HG02678 (cell line): ENCODE results near the gene LIME1.

Experiments
- ATAC-seq: cut with Tn5 transposase; IDR thresholded peaks from one replicate; pipeline ENCODE4 v1.9.1; 2021; ENCODE audit warnings: mild to moderate bottlenecking, moderate library complexity; ENCODE audit not compliant: unreplicated experiment

LIME1 gene, protein sequence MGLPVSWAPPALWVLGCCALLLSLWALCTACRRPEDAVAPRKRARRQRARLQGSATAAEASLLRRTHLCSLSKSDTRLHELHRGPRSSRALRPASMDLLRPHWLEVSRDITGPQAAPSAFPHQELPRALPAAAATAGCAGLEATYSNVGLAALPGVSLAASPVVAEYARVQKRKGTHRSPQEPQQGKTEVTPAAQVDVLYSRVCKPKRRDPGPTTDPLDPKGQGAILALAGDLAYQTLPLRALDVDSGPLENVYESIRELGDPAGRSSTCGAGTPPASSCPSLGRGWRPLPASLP

DNA sequence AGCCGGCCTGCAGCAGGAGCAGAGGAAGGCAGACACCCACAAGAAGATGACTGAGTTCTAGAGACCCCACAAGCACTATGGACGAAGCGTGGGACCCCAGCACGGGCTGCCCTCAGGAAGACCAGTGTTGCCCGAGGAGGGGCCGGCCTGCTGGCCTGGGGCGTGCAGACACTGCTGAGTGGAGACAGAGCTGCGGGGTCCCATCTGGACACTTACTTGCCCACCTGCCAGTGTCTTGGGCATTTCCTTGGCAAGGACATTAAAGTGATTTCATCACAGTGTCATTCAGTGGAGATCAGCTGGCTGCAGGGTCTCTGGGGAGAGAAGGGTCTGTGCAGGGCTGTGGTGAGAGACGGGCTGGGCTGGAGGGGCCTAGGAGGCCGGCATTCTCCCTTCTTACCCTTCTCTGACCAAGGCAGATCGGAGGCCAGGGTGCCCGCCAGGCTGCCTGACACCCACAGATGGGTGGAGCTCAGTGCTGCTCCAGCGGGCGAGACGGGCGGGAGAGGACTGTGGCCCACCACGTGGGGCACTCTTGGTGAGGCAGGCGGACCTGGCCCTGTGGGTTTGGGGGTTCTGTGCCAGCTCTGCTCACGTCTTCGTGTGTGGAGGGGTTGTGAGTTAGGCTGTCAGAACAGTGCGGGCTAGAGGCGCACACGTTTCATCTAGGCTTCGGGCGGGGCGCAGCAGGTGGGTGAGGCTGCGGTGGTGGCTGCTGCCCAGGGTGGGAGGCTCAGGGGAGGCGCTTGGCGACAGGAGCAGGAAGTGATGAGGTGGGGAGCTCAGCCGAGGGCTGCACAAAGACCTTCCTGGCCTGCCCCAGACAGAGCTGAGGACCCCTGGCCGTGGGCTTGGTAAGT lies at the start of gene LIME1:
Gene LIME1, plus strand, starts transcription at position 806 of the 860 bp plus-strand sequence. CDS start 886 bp downstream, outside the sequence.
- ATAC-seq, result no peak

DNA sequence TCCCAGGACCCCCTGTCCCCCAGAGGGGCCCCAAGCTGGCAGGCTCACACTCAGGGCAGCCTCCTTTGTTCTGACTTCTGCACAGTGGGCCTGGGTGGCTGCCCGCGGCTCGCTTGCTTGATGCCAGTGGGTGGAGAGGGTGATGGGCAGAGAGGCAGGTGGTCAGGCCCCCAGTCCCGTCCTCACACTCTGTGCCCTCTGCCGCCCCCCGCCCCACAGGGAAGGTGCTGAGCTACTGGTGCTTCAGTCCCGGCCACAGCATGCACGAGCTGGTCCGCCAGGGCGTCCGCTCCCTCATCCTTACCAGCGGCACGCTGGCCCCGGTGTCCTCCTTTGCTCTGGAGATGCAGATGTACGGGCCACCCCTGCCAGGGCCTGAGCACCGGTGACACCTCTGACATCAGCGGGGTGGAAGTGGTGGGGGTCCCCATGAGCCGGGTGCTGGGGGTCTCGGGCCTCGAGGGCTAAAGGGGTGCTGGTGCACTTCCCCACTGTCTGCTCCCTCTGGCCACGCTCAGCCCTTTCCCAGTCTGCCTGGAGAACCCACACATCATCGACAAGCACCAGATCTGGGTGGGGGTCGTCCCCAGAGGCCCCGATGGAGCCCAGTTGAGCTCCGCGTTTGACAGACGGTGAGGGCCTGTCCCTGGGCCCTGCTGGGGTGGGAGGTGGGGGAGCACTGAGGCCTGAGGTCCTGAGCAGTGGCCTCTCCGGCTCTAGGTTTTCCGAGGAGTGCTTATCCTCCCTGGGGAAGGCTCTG lies 48.9 kb upstream of the LIME1 start:
- no peak for ATAC-seq

DNA sequence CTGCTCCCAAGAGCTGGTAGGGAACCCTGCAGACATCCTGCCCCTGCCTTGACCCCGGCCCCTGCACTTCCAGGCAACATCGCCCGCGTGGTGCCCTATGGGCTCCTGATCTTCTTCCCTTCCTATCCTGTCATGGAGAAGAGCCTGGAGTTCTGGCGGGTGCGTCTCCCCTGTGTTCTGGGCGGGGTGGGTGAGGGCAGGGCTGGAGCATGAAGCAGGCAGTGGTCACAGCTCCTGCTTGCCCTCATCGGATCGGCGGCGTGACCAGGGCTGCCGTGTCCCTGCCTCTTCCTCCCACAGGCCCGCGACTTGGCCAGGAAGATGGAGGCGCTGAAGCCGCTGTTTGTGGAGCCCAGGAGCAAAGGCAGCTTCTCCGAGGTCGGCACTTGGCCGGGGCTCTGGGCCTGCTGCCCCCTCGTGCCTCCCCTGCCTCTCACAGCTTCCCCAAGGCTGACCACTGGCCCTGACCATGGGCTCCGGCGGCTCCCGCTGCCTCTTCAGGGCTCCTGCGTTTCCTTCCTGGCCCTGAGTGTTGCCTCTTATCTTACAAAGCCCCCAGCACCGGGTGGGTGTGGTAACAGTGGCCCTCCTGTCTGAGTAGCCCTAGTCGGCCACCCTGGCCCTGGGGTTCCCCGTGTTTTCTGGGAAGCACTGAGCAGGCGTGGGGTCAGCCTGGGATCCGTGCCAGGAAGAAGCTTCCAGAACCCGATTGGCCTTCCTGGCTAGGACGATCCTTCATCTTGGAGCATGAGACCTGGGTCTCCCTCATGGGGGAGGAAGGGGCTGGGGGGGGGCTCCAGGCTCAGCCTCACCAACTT lies 48.0 kb upstream of the LIME1 start:
- ATAC-seq, result no peak

DNA sequence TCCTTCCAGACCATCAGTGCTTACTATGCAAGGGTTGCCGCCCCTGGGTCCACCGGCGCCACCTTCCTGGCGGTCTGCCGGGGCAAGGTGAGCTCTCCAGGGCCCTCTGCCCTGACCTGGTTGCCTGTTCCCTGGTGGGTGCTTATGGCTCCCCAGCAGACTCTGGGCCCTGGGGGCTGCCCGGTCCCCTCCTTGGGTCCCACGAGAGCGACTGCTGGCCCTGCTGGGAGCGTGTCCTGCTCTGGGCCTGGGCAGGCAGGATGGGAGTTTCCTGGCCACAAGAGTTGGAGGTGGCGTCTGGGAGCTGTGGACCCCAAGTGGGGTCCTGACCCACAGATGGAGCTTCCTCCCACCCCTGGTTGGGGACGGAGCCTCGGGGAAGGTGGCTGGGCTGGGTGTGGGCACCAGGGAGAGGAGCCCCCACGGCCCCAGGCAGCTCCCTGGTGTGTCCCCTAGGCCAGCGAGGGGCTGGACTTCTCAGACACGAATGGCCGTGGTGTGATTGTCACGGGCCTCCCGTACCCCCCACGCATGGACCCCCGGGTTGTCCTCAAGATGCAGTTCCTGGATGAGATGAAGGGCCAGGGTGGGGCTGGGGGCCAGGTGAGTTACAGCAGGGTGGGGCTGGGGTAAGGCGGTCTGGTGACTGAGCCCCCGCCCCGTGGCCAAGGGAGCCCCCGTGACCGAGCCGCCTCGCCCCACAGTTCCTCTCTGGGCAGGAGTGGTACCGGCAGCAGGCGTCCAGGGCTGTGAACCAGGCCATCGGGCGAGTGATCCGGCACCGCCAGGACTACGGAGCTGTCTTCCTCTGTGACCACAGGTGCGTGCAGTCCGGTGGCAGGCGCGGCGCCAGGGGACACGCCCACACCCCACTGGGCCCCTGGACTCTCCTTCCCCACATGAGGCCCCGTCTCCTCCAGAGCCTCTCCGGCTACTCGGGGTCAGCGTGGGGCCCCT lies 47.1 kb upstream of the LIME1 start:
- ATAC-seq, result no peak

DNA sequence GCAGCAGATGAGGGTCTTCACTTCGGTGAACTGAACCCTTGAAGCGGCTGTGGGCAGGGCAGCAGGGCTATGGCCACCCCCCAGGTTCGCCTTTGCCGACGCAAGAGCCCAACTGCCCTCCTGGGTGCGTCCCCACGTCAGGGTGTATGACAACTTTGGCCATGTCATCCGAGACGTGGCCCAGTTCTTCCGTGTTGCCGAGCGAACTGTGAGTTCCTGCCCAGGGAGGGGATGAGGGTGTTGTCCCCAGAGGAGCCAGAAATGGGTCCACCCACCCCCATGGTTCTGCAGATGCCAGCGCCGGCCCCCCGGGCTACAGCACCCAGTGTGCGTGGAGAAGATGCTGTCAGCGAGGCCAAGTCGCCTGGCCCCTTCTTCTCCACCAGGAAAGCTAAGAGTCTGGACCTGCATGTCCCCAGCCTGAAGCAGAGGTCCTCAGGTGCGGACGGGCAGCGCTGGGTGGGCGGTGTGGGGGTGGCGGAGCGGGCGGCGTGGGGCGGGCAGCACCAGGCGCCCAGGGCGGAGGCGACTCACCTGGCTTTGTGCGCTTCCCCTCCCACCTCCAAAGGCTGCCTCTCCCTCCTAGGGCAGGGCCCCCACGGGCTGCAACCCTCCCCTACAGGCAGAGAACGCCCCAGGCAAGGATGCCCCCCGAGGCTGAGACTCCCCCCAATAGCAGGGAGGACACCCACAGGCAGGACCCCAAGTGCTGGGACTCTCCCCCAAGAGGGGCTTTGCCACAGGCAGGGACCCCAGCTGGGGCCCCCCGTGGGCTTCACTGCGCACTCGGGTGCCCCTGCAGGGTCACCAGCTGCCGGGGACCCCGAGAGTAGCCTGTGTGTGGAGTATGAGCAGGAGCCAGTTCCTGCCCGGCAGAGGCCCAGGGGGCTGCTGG lies 46.2 kb upstream of the LIME1 start:
- no peak for ATAC-seq

DNA sequence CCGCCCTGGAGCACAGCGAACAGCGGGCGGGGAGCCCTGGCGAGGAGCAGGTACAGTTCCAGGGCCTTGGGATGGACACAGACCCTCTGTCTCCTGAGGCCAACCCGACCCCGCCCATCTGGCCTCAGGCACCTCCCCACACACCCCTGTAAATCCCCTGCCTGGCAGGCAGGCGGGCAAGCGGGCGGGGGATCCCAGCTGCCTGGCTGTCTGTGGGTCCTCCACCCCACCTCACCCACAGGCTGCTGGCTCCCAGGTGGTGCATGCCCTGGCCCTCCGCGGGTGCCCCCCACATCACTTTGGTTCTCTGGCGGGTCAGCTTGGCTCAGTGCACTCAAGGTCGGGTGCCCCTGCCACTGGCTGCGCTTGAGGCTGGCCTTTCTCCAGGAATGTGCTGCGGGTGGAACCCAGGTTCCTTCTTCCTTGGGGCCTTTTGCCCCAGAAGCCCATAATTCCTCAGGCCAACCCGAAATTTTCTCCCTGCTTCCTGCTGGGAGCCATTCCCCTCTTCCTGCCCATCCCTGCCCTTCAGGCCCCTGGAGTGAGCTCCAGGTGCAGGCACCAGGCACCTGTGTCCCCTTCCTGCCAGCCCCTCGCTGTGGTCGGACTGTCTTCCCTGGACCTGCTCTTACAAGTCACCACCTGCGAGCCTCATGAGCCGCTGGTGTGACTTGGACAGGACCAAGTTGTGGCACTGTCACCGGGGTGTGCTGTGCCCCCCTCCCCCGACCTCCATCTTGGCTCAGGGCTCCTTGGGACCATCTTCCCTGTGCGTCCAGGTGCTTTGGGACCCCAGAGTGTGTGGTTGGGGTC lies 45.4 kb upstream of the LIME1 start:
- no peak for ATAC-seq

DNA sequence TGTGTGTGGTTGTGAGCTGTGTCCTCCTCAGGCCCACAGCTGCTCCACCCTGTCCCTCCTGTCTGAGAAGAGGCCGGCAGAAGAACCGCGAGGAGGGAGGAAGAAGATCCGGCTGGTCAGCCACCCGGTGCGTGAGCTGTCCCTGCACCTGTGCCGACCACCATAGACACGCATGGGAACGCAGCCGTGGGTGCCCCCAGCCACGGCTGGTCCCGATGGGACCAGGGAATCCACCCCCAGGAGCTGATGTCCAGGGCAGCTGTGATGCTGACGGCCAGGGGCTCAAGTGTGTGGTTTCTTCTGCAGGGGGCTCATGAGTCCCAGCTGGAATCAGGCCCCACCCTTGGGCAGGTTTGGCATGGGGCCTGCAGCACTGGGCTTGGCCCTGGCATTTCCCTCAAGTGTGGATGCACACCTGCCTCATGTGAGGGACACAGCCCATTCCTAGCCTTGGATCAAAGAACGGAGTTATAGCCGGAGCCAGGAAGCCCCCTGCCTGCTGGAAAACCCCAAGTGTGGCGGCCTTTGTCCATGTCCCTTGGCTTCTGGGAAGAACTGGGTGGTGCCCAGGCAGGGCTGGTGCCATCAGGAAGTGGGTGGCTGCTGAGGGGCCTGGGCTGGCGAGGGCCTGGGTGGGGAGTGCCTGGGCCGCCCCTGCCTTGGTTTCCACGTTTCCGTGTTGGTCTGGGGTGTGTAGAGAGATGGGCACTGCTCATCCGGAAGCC lies 44.6 kb upstream of the LIME1 start:
- ATAC-seq, result no peak

DNA sequence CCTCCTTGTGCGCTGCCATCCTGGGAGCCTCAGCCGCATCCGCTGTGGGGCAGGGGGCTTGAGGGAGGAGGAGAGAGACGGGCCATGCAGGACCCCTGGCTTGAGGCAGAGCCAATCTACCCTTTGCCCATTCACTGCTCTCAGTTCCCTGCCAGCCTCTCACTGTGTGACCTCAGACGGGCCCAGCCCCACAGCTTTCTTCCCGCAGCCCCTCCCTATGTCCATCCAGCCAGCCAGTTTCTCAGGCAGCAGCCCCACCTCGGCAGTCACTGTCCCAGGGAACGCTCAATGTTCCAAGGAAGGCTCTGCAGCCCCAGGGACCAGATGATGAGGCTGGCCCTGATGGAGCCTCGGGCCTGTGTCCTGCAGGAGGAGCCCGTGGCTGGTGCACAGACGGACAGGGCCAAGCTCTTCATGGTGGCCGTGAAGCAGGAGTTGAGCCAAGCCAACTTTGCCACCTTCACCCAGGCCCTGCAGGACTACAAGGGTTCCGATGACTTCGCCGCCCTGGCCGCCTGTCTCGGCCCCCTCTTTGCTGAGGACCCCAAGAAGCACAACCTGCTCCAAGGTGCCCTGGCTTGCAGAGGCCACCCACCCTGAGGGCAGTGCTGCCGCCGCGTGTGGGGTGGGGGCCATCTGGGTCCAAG lies 43.9 kb upstream of the LIME1 start:
- no peak for ATAC-seq

DNA sequence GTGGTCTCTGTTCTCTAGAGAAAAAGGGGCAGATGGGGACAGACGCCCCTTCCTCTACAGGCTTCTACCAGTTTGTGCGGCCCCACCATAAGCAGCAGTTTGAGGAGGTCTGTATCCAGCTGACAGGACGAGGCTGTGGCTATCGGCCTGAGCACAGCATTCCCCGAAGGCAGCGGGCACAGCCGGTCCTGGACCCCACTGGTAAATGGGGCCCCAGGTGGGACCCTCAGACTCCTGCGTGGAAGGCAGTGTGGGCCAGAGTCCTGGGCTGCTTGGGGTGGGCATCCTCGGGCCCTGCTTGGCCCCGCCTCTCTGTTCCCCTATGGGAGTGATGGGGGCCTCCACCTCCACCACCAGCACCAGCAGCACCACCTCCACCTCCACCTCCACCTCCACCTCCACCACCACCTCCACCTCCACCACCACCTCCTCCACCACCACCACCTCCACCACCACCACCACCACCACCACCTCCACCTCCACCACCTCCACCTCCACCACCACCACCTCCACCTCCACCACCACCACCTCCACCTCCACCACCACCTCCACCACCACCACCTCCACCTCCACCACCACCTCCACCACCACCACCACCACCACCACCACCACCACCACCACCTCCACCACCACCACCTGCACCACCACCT lies 43.3 kb upstream of the LIME1 start:
- no peak for ATAC-seq

DNA sequence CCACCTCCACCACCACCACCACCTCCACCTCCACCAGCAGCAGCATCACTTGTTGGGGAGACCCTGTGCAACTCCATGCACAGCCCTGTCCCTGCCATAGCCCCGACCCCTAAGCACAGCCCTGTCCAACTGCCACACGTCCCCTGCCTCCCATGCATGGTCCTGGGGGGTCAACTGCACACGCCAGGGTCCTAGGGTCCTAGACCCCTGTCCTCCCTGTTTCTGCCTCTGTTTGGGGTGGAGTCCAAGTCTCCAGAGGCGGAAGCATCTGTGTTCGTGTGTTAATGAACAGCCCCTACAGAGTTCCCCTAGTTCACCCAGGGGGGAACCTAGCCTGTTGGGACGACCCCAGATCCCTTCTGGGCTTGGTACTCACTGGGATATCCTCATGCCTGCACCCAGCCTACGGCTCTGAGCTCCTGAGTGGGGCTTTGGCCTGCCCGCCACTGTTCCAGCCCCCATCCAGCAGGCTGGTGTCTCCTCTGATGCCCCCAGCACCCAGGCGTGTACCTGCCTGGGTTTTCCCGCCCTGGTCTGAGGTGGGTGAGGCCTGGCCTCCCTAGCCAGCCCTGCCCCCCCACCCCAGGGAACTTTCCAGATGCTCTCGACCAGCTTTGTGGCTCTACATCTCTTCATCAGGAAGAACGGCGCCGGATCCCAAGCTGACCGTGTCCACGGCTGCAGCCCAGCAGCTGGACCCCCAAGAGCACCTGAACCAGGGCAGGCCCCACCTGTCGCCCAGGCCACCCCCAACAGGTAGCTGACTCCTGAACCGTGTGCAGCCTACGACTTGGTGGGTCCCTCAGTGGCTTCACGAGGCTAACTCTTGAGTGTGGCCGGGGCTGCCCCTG lies 42.5 kb upstream of the LIME1 start:
- no peak for ATAC-seq

DNA sequence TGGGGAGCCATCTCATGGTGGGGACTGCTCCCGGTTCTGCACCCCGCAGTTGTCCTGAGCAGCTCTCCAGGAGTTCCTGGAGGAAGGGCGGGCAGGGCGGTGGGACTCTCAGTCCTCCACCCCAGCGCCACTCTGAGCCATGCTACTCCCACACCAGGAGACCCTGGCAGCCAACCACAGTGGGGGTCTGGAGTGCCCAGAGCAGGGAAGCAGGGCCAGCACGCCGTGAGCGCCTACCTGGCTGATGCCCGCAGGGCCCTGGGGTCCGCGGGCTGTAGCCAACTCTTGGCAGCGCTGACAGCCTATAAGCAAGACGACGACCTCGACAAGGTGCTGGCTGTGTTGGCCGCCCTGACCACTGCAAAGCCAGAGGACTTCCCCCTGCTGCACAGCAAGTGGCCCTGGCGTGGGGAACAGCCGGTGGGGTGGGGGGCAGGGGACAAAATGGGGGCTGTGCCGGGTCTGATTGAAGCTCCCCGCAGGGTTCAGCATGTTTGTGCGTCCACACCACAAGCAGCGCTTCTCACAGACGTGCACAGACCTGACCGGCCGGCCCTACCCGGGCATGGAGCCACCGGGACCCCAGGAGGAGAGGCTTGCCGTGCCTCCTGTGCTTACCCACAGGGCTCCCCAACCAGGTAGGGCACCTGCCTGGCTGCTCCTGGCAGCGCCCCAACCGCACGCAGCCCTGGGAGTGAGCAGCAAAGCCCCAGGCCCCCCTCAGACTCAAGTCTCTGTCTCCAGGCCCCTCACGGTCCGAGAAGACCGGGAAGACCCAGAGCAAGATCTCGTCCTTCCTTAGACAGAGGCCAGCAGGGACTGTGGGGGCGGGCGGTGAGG lies 41.7 kb upstream of the LIME1 start:
- ATAC-seq, result no peak

DNA sequence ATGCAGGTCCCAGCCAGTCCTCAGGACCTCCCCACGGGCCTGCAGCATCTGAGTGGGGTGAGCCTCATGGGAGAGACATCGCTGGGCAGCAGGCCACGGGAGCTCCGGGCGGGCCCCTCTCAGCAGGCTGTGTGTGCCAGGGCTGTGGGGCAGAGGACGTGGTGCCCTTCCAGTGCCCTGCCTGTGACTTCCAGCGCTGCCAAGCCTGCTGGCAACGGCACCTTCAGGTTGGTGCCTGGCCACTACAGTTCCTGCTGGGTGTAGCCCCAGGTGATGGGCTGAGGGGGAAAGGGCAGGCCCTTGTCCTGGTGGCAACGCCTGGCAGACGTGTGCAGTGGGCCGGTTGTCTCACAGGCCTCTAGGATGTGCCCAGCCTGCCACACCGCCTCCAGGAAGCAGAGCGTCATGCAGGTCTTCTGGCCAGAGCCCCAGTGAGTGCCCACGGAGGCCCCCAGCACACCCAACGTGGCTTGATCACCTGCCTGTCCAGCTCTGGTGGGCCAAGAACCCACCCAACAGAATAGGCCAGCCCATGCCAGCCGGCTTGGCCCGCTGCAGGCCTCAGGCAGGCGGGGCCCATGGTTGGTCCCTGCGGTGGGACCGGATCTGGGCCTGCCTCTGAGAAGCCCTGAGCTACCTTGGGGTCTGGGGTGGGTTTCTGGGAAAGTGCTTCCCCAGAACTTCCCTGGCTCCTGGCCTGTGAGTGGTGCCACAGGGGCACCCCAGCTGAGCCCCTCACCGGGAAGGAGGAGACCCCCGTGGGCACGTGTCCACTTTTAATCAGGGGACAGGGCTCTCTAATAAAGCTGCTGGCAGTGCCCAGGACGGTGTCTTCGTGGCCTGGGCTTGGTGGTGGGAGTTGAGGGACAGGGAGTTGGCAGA lies 40.8 kb upstream of the LIME1 start:
- no peak for ATAC-seq

DNA sequence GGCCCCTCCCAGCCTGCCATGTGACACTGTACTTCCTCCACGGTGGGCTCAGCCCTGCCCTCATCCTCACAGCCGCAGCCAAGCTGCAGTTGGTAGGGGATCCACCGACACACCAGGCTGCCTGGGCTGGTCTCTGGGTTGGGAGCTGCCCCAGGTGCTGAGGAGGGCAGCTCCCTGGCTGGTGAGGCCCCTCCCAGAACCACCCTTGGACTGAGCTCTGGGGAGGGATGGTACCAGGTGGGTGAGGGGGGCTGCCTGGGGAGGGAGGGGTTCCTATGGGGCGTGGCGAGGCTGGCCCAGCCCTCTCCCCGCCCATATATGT lies 40.2 kb upstream of the LIME1 start:
- no peak for ATAC-seq
